ENCODE measurements around the gene GRAMD2A. TPM values are rescaled to one million over a fixed set of nuclear protein-coding genes. Genes with fewer than 3 reads are reported as not detected.
A peak's percentile ranks its signal among the peaks of the same experiment; 100 is the strongest.

Gene GRAMD2A
- total and polyA plus RNA-seq, 8 donors = 6.2 to 36.1 (median 8.9) TPM

GRCh38 chr15:72141171-72142084 is 56.2 kb downstream of the GRAMD2A start:
- Histone ChIP-seq H3K4me3 (no peak overlapping the region), H3K9me3 (no peaks in the 10 kb centered on the region), H3K36me3 (no peaks in the 10 kb centered on the region), H3K27ac (no peak overlapping the region), H3K27me3 (no peaks in the 10 kb centered on the region), H3K4me1 (no peaks in the 10 kb centered on the region)
- peak; percentile 88 for ATAC-seq
- intact Hi-C loops (cut with DNase I) = no loop called here
- TF ChIP-seq CTCF (IDR thresholded peaks at IDR 0.05) = no peak
- DNase-seq = peak in 1 of 4 donors; percentile 24

GRCh38 chr15:72140088-72140487 is 57.5 kb downstream of the GRAMD2A start:
- no peak overlapping the region for H3K27ac ChIP-seq
- no peaks in the 10 kb centered on the region for H3K36me3 ChIP-seq
- no peak overlapping the region for H3K4me3 ChIP-seq
- H3K4me1 ChIP-seq = no peaks in the 10 kb centered on the region
- no peaks in the 10 kb centered on the region for H3K27me3 ChIP-seq
- ATAC-seq = no peak
- intact Hi-C loops (cut with DNase I) = no loop called here
- TF ChIP-seq CTCF (IDR thresholded peaks at IDR 0.05) = no peak
- no peaks in the 10 kb centered on the region for H3K9me3 ChIP-seq
- no peak for DNase-seq

- H3K36me3 ChIP-seq = no peaks in the 10 kb centered on the region
- no peak for TF ChIP-seq CTCF (IDR thresholded peaks at IDR 0.05)
- no peaks in the 10 kb centered on the region for H3K27me3 ChIP-seq
- ATAC-seq (no peak), DNase-seq (no peak)
- H3K4me3 ChIP-seq = no peak overlapping the region
- no peaks in the 10 kb centered on the region for H3K4me1 ChIP-seq
- no peaks in the 10 kb centered on the region for H3K9me3 ChIP-seq
- H3K27ac ChIP-seq = no peak overlapping the region
- intact Hi-C loops (cut with DNase I) = no loop called here
Measured at GRCh38 chr15:72139667-72140066, 57.9 kb downstream of the GRAMD2A start.

- Histone ChIP-seq H3K27ac (no peak overlapping the region), H3K4me3 (no peak overlapping the region), H3K4me1 (no peaks in the 10 kb centered on the region), H3K36me3 (no peaks in the 10 kb centered on the region), H3K9me3 (no peaks in the 10 kb centered on the region), H3K27me3 (no peaks in the 10 kb centered on the region)
- no peak for ATAC-seq
- intact Hi-C loops (cut with DNase I) = no loop called here
- TF ChIP-seq CTCF (IDR thresholded peaks at IDR 0.05) = no peak
- no peak for DNase-seq
Measured at GRCh38 chr15:72136170-72137051, 61.2 kb downstream of the GRAMD2A start.

GRCh38 chr15:72135719-72136118 is 61.9 kb downstream of the GRAMD2A start:
- H3K4me3 ChIP-seq = no peak overlapping the region
- intact Hi-C loops (cut with DNase I) = no loop called here
- no peaks in the 10 kb centered on the region for H3K27me3 ChIP-seq
- TF ChIP-seq CTCF (IDR thresholded peaks at IDR 0.05) = no peak
- DNase-seq = no peak
- no peaks in the 10 kb centered on the region for H3K4me1 ChIP-seq
- no peak overlapping the region for H3K27ac ChIP-seq
- no peaks in the 10 kb centered on the region for H3K36me3 ChIP-seq
- ATAC-seq = no peak
- H3K9me3 ChIP-seq = no peaks in the 10 kb centered on the region
